GM21367 (cell line): ENCODE results near the gene HOXB5.

Experiments
- ATAC-seq: cut with Tn5 transposase; IDR thresholded peaks from one replicate; pipeline ENCODE4 v1.9.1; 2021; ENCODE audit not compliant: unreplicated experiment

Gene HOXB5

GRCh38 chr17:48593126-48593829 is at the start of gene HOXB5:
Gene HOXB5 (minus strand): TSS chr17:48593779. CDS start chr17:48593682, 97 bp downstream.
- no peak for ATAC-seq

GRCh38 chr17:48642843-48643696 is 49.5 kb upstream of the HOXB5 start:
- no peak for ATAC-seq

GRCh38 chr17:48642059-48642842 is 48.7 kb upstream of the HOXB5 start:
- ATAC-seq = no peak

- no peak for ATAC-seq
These were observed 48.0 kb upstream of the HOXB5 start for GRCh38 chr17:48641541-48642058.

GRCh38 chr17:48640858-48641180 is 47.2 kb upstream of the HOXB5 start:
- no peak for ATAC-seq

- ATAC-seq = no peak
These were observed 46.6 kb upstream of the HOXB5 start for GRCh38 chr17:48639982-48640857.

GRCh38 chr17:48639136-48639535 is 45.6 kb upstream of the HOXB5 start:
- ATAC-seq = no peak

- no peak for ATAC-seq
These were observed 44.0 kb upstream of the HOXB5 start for GRCh38 chr17:48637323-48638260.

- ATAC-seq = no peak
These were observed 42.8 kb upstream of the HOXB5 start for GRCh38 chr17:48636177-48637018.

GRCh38 chr17:48634493-48635208 is 41.1 kb upstream of the HOXB5 start:
- ATAC-seq = no peak

- no peak for ATAC-seq
These were observed 39.7 kb upstream of the HOXB5 start for GRCh38 chr17:48633266-48633677.

- ATAC-seq = no peak
These were observed 39.1 kb upstream of the HOXB5 start for GRCh38 chr17:48632579-48633265.

GRCh38 chr17:48631693-48632578 is 38.4 kb upstream of the HOXB5 start:
- no peak for ATAC-seq

GRCh38 chr17:48630925-48631692 is 37.5 kb upstream of the HOXB5 start:
- ATAC-seq = no peak
